ENCODE results near the gene CFAP99. TPM values are rescaled to one million over a fixed set of nuclear protein-coding genes. Genes with fewer than 3 reads are reported as not detected.
A peak's percentile ranks its signal among the peaks of the same experiment; 100 is the strongest.
"Not testable (repeated sequence)": the region's sequence is repeated elsewhere in the genome, so short reads cannot be mapped to it uniquely, and the experiment has no call there.

Gene CFAP99
- 0.27 TPM for total RNA-seq

DNA sequence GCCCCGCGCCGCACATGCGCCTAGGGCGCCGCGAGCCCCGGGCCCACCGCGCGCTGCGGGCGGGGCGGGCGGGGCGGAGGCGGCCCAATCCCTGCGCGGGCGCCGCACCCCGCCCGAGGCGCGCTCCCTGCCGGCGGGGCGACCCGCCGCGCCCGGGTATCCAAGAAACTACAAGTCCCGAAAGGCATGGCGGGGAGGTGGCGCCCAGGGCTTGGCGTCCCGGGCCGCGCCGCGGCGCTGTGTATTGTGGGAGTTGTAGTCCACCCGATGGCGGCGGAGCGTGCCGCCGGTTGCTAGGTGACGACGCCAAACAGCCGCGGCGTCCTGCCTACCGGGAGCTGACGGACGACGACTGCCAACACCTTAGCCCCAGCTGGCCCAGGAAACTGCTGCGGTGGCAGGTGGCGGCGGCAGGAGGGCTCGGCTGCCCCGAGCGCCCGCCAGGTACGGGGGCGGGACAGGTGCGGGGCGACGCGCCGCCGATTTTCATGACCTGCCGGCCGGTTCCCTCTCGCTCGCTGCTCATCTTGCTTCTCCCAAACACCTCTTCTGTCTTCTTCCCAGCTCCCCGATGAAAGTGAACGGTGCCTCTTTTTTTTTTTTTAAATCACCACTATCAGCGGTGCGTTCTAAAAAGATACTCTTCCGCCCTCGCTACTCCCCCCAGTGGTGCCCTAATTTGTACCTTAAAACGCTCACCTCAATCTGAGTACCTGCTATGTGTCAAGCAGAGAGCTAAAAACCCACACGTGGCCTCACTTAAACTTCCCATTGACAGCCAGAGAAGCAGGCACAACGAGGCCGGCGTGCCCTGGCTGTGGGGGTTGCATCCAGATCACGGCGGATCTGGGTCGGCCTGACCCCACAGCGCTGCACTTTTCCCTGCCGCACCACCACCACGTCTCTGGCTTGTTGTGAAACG lies at the start of gene CFAP99:
TSS of gene CFAP99 (plus strand) at position 306 of the 922 bp plus-strand sequence.
- DNase-seq (ENCODE audit: low read depth in 2 of 3, low spot score in 2 of 3): peak; percentile 94 to 98 (median 96)

DNA sequence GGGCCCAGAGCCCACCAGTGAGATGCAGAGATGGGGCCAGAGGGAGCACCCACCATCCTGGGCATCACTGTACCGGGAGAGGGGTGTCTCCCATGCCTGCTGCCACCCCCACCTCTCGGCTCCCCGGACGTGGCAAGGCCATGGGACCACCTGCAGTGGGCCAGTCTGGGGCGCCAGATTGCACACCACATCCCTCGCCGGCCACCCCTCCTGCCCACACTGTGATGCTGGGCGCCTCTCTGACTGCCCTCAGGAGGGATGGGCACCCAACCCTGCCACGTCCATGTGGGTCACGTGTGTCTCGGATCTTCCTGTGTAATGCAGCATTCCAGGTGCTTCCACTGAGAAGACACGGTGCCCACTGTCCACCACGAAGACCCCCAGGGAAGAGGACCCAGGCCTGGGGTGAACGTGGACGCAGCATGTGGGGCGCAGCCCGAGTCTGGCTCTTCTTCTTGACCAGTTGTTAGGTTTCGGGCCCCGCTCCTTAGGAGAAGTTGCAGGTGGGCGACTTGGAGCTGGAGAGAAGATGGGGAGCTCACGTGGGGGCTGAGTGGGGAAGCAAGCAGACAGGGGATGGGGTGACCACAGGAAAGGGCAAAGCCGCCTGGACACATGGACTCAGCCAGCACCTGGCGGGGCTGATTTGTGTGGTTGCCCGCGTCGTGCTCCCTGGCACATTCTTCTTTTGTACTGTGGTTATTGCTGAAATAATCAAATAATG lies 48.0 kb upstream of the CFAP99 start:
- DNase-seq (ENCODE audit: low read depth in 2 of 3, low spot score in 2 of 3): no peak

DNA sequence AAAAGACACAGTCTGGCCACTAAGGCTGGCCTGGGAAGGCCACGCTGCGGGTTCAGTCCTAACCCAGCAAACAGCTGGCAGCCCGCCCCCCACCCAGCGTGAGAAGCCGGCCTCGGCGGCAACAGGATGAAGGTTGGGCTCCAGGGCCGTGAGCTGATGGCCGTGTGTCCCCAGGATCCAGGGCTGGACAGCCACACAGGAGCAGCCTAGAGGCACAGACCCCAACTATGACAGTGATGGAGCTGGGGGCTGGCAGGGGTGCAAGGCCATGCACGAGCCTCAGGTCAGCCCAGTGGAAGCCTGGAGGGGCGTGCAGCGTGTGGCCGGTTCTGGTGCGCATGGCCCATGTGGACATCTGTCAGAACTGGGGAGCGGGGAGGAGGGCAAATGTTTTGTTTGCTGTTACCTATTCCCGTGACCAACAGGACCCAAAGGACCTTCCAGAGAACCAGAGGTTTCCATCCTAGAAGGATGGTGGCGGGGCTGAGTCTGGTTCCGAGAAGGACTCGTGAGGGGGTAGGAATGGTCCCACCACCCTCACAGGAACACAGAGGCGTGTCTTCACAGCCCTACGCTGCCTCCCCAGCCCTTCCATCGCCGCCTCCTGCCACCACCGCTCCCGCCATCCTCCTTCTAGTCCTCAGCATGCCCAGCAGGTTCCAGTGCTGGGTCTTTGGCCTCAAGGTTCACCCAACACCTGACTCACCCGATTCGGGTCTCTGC lies 46.8 kb upstream of the CFAP99 start:
- no peak for DNase-seq (ENCODE audit: low read depth in 2 of 3, low spot score in 2 of 3)

DNA sequence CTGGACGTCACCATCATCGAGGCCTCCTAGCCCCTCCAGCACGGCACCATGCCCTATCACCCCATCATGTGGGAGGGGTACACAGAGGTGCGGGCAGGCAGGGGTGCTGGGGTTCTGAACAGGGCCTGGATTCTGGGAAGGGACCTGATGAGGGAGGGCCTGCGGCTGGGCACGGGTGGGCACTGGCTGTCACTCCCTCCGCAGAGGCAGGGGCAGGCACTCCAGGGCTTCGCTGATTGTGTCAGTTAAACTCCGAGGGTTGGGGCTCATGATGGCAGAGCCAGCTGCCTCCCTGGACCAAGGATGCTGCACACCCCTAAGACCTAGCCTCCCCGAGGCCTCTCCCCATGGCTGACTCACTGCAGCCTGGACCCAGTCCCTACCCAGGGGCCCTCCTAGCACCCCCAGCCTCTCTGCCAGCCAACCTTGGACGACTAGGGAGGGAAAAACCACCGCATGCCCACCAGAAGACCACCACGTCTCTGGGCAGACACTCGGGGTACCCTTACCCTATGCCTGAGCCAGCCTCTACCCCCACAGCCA lies 46.2 kb upstream of the CFAP99 start:
- no peak for DNase-seq (ENCODE audit: low read depth in 2 of 3, low spot score in 2 of 3)

DNA sequence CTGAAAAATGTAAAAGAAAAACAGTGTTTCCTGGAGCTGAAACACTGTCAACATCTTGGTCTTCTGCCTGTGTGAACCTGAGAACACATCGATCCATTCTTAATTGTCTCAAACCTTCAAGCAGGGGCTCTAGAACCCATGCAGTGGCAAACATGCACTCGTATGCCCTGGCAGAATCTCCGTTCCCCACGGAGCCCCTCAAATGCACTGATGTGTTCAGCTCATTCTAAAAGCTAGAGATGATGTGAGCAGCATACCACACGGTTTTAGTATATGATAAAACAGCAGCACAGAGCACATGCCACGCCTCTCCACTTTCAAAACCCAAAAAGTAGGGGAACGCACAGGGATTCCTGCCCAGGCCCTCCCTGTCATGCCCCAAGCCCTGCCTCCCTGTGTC lies 45.2 kb upstream of the CFAP99 start:
- DNase-seq (ENCODE audit: low read depth in 2 of 3, low spot score in 2 of 3): no peak

DNA sequence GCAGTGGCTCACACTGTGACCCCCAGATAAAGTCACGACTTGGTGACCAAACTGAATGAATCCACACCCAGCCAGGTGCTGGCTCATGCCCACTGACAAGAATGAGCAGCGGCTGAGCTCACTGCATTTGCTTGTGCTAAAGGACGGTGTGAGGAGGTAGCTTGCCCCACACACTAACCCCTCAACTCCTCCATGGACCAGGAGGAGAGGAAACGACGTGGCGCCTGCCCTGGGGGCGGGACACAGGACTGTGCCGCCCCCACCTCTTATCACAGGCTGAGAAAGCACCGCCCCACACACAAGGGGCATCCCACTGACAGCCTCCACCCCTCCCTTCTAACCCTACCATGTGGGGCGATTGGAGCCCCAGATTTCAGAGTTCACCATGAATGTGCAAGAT lies 43.3 kb upstream of the CFAP99 start:
- DNase-seq (ENCODE audit: low read depth in 2 of 3, low spot score in 2 of 3): no peak

DNA sequence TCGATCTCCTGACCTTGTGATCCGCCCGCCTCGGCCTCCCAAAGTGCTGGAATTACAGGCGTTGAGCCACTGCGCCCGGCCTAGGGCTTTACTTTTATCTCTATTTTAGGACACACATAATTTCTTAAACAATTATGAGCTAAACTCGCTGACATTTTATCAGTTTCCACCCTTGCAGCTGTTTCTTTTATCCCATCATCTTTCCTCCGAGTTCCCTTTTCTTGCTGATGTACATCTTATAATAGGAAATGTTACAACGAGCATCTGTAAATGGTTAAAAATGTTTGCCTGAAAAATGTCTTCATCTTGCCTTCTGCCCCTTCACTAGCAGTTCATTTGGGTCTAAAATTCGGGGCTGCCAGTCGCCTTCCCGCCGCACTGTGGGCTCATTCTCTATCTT lies 41.5 kb upstream of the CFAP99 start:
- DNase-seq (ENCODE audit: low read depth in 2 of 3, low spot score in 2 of 3): no peak

DNA sequence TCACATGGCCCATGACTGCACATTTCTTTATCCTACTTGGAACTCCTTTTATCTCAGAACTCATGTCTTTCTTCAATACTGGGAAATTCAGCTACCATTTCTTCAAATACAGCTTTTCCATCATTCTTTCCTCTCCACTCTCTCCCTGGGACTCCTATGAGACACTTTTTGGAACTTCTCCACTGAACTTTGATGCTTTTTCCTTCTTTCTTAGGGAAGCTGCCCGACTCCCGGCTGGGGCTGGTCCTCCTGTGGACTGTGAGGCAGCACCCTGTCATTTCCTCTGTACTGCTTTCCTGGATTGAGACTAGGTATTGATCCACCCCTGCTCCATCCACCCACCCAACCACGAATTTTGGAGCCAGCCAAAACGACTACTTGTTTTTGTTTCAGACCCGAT lies 40.4 kb upstream of the CFAP99 start:
- DNase-seq (ENCODE audit: low read depth in 2 of 3, low spot score in 2 of 3): no peak

DNA sequence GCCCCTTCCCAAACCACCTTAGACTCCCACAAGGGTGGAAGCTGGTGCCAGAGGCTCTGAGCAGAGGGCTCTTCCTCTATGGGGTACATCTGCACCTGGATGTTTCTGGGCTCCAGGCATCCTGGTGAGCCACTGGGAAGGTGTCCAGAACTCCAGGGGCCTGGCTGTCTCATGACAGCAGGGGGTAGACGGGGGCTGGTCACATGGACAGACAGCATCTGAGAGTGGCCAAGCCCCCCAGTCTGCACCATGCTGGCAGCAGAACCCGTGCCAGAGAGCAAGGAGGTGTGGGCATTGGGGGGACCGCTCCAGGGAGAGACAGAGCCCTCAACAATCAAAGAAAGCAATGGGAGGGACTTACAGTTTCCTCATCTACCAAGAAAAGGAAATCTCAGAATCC lies 39.9 kb upstream of the CFAP99 start:
- DNase-seq (ENCODE audit: low read depth in 2 of 3, low spot score in 2 of 3): no peak

DNA sequence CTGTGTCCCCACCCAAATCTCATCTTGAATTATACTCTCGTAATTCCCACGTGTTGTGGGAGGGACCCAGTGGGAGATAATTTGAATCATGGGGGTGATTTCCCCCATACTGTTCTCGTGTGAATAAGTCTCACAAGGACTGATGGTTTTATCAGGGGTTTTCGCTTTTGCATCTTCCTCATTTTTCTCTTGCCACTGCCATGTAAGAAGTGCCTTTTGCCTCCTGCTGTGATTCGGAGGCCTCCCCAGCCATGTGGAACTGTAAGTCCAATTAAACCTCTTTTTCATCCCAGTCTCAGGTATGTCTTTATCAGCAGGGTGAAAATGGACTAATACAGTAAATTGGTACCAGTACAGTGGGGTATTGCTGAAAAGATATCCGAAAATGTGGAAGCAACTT lies 38.2 kb upstream of the CFAP99 start:
- DNase-seq (ENCODE audit: low read depth in 2 of 3, low spot score in 2 of 3): not testable (repeated sequence)

DNA sequence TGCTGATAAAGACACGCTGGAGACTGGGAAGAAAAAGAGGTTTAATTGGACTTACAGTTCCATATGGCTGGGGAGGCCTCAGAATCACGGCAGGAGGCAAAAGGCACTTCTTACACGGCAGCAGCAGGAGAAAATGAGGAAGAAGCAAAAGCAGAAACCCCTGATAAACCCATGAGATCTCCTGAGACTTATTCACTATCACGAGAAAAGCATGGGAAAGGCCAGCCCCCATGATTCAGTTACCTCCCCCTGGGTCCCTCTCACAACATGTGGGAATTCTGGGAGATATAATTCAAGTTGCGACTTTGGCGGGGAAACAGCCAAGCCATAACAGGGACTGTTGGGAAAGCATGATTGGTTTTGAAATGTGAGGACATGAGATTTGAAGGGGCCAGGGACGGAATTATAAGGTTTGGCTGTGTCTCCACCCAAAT lies 36.0 kb upstream of the CFAP99 start:
- DNase-seq (ENCODE audit: low read depth in 2 of 3, low spot score in 2 of 3): not testable (repeated sequence)

DNA sequence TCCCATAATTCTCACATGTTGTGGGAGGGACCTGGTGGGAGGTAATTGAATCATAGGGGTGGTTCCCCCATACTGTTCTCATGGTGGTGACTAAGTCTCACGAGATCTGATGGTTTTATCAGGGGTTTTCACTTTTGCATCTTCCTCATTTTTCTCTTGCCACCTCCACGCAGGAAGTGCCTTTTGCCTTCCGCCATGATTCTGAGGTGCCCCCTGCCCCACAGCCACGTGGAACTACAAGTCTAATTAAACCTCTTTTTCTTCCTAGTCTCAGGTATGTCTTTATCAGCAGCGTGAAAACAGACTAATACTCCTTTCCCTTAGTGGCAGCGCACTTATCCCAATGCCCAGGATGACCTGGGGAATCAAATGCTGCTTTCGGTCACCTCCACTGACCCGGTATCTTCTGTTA lies 35.5 kb upstream of the CFAP99 start:
- DNase-seq (ENCODE audit: low read depth in 2 of 3, low spot score in 2 of 3): peak in 1 of 3 donors; percentile 35

DNA sequence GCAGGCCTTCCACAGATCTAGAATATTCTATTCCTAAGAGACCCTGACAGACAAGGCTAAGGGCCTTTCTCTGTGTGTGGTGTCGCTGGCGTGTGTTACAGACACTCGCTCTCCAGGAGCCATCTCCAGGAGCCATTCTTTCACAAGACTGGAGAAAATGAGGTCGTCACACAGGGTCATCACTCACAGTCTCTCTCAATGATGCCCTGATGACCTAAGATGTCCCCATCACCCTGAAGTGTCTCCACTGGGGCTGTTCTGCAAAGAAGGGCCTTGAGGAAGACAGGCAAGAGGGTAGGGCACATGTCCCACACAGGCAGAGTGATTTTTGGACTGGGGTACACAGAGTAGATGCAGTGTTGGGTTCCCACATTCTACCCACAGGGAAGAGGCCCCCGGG lies 35.0 kb upstream of the CFAP99 start:
- DNase-seq (ENCODE audit: low read depth in 2 of 3, low spot score in 2 of 3): no peak

DNA sequence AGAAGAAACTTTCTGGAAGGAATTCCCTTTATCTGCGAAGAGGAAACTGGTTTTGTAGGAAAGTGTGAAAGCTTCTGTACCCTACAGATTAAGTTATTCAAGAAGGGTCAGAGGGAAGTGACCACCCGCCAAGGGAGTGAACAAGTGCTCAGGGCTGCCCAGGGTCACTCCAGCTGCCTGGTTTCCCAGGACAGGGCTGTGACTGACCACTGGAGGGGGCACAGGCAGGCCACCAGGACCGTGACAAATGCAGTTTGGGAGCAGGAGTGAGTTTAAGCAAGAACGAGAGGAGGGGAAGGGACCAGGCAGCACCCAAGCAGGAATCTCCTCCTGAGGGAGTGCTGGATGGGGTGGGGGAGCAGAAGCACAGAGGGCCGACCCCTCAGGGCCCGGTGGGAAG lies 34.5 kb upstream of the CFAP99 start:
- DNase-seq (ENCODE audit: low read depth in 2 of 3, low spot score in 2 of 3): no peak

DNA sequence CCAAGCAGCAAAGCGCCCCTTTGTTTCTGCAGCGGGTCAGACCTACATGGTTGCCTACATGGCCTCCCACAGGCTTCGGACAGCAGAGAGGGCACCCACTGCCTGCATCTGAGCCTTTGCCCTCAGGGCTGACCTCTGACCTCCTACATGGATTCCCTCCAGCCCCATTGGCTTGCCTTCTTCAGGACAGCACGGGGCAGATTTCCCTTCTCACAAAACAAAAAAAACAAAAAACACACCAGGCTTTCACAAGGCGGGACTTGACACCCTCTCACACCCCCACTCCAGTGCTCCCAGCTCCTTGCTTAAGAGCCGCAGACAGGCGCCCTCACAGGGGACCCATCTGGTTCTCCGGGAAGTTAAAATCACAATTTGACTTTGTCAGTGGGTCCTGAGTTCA lies 33.2 kb upstream of the CFAP99 start:
- no peak for DNase-seq (ENCODE audit: low read depth in 2 of 3, low spot score in 2 of 3)

DNA sequence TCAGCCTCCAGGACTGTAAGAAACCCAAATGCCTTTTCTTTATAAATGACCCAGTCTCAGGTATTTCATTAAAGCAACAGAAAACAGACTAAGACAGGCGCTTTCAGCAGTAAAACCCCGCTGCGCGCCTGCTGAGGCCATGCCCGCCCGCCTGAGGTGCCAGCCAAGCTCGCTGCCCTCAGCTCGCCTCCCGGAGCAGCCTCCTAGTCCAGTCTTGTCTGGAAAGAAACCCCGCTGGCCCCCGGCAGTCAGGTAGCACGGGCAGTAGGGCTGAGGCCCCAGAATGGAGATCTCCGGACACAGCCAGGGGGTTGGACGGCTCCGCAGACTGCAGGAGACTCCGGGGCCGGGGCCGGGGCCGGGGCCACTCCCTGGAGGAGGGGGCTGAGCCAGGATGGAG lies 32.0 kb upstream of the CFAP99 start:
- no peak for DNase-seq (ENCODE audit: low read depth in 2 of 3, low spot score in 2 of 3)

DNA sequence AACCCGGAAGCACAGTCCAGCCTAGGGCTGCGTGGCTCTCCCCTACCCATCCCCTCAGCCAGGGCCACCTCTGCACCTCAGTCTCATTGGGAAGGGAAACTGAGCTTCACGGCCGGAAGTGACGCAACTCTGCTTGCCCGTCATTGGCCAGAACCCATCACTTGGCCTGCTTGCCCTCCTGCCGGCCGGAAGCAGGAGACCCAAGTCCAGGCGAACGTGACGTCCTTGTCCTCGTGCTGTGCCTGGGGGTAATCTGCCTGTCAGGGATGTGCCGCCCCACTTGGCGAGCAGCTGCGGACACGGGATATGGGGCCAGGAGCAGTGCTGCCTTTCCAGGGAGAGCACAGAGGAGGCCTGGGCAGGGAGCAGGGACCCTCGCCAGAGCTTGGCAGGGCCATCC lies 31.5 kb upstream of the CFAP99 start:
- DNase-seq (ENCODE audit: low read depth in 2 of 3, low spot score in 2 of 3): no peak

DNA sequence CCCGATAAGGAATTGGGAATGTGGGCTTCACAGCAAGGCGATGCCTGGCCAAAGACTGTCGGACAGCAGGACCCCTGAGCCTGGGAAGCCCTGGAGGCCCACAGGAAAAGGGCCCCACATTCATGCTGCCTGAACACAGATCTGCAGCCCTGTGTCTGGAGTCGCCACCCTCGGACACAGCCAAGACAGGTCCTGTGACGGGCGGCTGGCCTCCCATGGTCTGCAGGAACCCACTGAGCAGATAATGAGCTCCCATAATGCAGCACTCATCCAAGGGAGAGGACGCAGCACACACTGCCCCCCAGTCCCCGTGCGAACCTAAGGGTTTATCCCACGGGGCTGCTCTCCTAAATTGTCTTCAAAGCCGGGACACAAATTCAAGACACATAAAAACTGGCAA lies 30.9 kb upstream of the CFAP99 start:
- no peak for DNase-seq (ENCODE audit: low read depth in 2 of 3, low spot score in 2 of 3)

DNA sequence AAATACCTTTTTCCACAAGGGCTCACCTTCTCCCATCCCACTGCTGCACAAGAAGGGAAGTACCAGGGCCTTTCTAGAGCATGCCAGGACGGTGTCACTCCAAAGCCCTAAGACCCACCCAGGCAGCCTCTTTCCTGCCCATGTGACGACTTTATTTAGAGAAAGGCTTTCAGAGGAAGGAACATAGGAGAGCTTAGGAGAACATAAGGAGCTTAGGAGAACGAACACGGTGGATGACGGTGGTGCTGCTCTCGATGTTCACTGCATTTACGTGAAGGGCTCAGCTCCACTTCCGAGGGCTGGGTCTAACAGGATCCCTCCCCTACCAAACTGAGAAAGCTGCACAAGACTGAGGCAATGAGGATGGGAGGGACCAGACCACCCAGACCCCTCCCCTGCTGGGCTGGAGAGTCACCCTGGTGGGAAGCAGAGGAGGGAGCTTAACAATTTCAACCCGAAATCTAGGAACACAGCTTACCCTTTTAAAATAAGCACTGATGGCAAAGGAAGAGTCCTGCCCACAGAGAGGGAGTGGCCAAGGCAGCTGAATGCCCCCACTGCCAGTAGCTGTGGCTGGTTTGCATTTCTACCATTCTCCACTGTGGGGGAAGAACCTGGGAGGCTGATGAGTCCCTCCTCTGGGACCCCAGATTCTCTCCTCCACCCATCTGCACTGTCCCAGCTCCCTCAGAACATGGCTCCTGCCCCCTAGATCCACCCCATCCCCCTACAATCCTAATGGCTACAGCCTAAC lies 30.1 kb upstream of the CFAP99 start:
- DNase-seq (ENCODE audit: low read depth in 2 of 3, low spot score in 2 of 3): no peak

DNA sequence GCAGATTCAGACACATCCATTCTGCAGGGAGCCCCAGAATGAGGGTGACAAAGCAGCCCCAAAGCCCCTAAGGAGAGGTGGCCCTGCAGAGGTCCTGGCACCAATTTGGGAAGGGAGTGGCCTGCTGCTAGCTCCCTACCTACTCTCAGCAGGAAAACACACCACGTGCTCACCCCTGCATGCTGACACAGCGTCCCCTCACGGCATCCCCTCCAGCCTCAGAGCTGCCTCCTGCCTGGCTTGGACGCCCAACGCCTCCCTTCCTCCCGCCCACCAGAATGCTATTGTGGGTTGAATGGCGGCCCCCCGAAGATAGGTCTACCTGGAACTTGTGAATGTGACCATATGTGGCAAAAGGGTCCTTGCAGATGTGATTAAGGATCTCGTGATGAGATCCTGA lies 29.1 kb upstream of the CFAP99 start:
- DNase-seq (ENCODE audit: low read depth in 2 of 3, low spot score in 2 of 3): no peak

All from hematopoietic multipotent progenitor cell (in vitro differentiated cells).